Kidney epithelial cell (primary cell): ENCODE data around the gene TMEM151B. TPM values are rescaled to one million over a fixed set of nuclear protein-coding genes. Genes with fewer than 3 reads are reported as not detected.

ENCODE experiments used
- DNase-seq: peaks from one replicate; pipeline ENCODE4 v3.0.0-alpha.2; 2010; ENCODE audit warnings: low read depth
- H3K27me3 ChIP-seq: 2 replicates; pipeline ENCODE4 v1.6.0; 2011; ENCODE audit warnings: low read length; ENCODE audit not compliant: control insufficient read depth, insufficient read depth
- H3K36me3 ChIP-seq: 2 replicates; pipeline ENCODE4 v1.5.1; 2011; ENCODE audit warnings: low read length; ENCODE audit not compliant: control insufficient read depth, insufficient read depth
- H3K4me3 ChIP-seq: 2 replicates; pipeline ENCODE4 v1.5.1; 2011; ENCODE audit warnings: low read depth, mild to moderate bottlenecking, control low read depth, low read length
- total RNA-seq: library from RNA; depleted of rRNA; stranded (reverse); fragments of >200 nt; gene quantifications from 2 replicates; pipeline ENCODE4 v1.2.3, GENCODE V29; 2015
- TF ChIP-seq, protein P1 (sequence below): IDR thresholded peaks from 2 replicates; pipeline ENCODE4 v1.5.1; 2011; ENCODE audit warnings: mild to moderate bottlenecking, moderate library complexity, low read length, control low read depth, inconsistent platforms; ENCODE audit not compliant: insufficient read depth, poor library complexity, severe bottlenecking

Gene TMEM151B
- 0.13 and 0.21 TPM in 2 replicates for total RNA-seq

- Histone ChIP-seq H3K27me3 (peaks cover 53% of the 10 kb centered on the region), H3K36me3 (no peaks in the 10 kb centered on the region), H3K4me3 (no peak within 1 kb of the TSS)
- no peak for DNase-seq
- TF ChIP-seq, protein P1, sequence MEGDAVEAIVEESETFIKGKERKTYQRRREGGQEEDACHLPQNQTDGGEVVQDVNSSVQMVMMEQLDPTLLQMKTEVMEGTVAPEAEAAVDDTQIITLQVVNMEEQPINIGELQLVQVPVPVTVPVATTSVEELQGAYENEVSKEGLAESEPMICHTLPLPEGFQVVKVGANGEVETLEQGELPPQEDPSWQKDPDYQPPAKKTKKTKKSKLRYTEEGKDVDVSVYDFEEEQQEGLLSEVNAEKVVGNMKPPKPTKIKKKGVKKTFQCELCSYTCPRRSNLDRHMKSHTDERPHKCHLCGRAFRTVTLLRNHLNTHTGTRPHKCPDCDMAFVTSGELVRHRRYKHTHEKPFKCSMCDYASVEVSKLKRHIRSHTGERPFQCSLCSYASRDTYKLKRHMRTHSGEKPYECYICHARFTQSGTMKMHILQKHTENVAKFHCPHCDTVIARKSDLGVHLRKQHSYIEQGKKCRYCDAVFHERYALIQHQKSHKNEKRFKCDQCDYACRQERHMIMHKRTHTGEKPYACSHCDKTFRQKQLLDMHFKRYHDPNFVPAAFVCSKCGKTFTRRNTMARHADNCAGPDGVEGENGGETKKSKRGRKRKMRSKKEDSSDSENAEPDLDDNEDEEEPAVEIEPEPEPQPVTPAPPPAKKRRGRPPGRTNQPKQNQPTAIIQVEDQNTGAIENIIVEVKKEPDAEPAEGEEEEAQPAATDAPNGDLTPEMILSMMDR = no peak
These were observed at the start of gene TMEM151B for GRCh38 chr6:44269921-44270525. TSS of gene TMEM151B (plus strand) at chr6:44270450. CDS start at chr6:44270743, 293 bp downstream.

DNA sequence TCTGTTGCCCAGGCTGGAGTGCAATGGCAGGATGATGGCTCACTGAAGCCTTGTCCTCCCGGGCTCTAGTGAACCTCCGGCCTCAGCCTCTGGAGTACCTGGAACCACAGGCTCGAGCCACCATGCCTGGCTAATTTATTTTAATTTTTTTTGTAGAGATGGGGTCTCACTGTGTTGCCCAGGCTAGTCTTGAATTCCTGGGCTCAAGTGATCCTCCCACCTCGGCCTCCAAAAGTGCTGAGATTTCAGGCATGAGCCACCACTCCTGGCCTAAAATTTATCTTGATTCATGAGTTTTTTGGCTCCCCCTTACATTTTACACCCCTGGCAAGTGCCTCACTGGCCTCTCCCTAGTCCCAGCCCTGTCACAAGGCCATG, 49.3 kb upstream of the TMEM151B start:
- no peak for DNase-seq
- Histone ChIP-seq H3K4me3 (no peak overlapping the region), H3K27me3 (no peaks in the 10 kb centered on the region), H3K36me3 (no peaks in the 10 kb centered on the region)
- TF ChIP-seq, protein P1 = no peak

- TF ChIP-seq, protein P1 = peak; percentile 93
- H3K36me3 ChIP-seq = no peaks in the 10 kb centered on the region
- no peak overlapping the region for H3K4me3 ChIP-seq
- peak; percentile 64 for DNase-seq
- no peaks in the 10 kb centered on the region for H3K27me3 ChIP-seq
These were observed 48.8 kb upstream of the TMEM151B start for GRCh38 chr6:44221291-44221960.

- no peak for DNase-seq
- H3K27me3 ChIP-seq = no peaks in the 10 kb centered on the region
- TF ChIP-seq, protein P1 = no peak
- H3K36me3 ChIP-seq = no peaks in the 10 kb centered on the region
- H3K4me3 ChIP-seq = no peak overlapping the region
These were observed 48.3 kb upstream of the TMEM151B start for GRCh38 chr6:44221961-44222335.

DNA sequence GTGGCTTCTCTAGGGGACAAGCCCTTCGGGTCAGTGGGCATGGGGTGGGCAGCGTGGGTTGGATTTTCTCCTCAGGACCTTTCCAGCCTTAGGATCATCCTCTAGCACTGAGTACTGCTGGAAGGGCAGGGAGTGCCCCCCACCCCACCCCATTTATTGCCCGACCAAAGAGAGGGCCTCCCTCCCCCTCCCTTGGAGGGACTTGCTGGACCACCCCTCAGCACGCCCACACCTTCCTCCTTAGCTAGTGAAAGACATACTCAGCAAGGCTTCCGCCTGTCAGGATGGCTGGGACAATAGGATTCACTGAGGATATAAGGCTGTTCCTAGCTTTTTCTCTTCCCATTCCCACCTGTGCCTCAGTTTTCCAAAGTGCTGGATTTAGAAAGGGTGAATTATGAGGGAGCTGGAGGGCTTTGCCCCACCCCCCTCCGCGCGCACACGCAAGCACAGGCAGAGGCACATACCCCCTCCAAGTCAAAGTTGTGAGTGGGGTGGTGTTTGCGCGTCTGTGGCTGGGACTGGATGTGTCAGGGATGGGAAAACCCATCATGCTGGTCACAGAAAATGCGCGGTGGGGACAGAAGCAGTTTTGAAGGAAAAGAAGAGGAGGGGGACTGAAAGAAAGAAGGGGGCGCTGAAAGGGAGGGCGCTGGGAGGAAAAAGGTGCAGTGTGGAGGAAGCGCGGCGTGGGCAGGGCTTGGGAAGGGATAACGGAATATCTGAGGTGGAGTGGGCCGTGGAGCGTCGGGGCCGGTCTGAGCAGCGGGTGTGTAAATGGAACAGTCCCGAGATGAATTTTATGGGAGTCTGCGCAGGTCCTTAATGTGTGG, 47.5 kb upstream of the TMEM151B start:
- no peak for DNase-seq
- TF ChIP-seq, protein P1 = no peak
- no peaks in the 10 kb centered on the region for H3K27me3 ChIP-seq

More for the DNA sequence above, 47.5 kb upstream of the TMEM151B start:
- Histone ChIP-seq H3K4me3 (peak overlapping the region; percentile 58), H3K36me3 (no peaks in the 10 kb centered on the region)
